Measurements from ENCODE around the gene SLC35F1.

SLC35F1 gene

GRCh38 chr6:118128755-118129154 is 221.7 kb downstream of the SLC35F1 start:
- DNase-seq, result no peak

GRCh38 chr6:118134206-118134605 is 227.1 kb downstream of the SLC35F1 start:
- no peak for DNase-seq

- DNase-seq, result no peak
Observed at GRCh38 chr6:118134736-118135135, 227.7 kb downstream of the SLC35F1 start.

GRCh38 chr6:118135371-118135770 is 228.3 kb downstream of the SLC35F1 start:
- DNase-seq, result no peak

- no peak for DNase-seq
Observed at GRCh38 chr6:118141211-118141610, 234.1 kb downstream of the SLC35F1 start.

GRCh38 chr6:118146584-118146983 is 239.5 kb downstream of the SLC35F1 start:
- no peak for DNase-seq

DNA sequence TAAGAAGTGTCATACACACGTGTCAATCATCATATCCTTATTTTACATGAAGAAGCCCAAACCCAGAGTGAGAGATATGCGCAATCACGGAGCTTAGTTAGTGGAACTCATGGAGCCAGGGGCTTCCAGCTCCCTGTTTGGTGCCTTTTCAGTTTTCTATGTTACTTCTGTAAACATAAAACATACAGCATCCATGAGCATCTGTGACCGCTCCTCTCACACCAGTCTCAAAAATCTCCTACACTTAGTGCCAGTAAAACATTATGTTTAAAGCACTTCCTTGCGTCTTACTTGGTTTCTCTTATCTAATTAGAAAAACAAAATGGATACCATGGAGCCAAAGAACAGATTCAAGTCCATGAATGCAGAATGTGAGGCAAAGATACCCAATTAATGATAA is 240.4 kb downstream of the SLC35F1 start:
- DNase-seq, result no peak

DNA sequence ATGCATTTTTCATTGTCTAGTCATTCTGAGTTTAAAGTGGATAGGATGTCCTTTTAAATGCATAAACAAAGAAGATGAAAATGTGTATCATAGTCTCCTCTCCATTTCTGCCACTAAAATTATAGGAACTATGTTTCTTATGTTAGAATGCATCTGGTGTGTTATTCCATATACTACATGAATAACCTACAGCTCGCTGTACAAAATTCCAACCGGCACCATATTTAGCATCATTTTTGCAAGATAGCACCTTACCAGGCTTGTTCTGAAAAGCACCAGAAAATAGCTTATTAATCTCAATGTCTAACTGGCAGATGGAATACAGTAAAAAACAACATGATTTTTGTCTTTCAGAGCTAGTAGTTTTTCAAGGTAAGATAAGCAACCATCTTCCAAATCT is 241.5 kb downstream of the SLC35F1 start:
- no peak for DNase-seq

DNA sequence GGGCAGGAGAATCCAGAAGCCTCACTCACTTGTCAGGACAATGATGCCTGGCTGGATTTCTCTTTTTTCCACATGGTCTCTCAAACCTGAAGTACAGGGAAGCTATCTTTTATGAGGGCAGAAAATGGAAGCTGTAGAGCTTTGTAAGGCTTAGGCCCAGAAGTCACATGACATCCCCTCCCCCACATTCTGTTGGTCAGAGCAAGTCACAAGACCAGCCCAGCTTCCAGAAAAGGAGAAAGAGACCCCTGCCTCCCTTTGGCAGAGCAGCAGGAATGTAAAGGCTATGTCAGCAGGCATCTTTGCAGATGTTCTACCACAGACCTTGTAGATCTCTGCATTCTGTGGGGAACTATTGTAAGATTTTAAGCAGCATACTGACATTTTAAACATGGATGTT is 245.5 kb downstream of the SLC35F1 start:
- no peak for DNase-seq

DNA sequence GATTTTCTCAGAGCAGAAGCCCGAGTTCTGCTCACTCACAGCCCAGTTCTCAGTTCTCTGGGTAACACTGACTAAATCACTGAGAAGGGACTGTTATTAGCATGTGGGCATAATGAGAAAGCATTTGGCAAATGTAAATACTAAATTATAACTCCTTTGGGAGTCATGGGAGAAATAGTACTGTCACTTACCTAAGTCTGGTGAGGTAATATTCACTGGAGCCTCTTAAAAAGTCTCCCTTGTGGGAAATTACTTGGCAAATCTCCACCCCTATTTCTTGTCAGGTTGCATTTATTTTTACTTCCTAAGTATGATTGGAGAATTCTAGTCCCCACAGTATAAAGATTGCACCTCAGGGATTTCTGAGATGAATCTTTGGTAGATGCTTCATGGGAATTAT is 254.3 kb downstream of the SLC35F1 start:
- DNase-seq, result no peak

DNA sequence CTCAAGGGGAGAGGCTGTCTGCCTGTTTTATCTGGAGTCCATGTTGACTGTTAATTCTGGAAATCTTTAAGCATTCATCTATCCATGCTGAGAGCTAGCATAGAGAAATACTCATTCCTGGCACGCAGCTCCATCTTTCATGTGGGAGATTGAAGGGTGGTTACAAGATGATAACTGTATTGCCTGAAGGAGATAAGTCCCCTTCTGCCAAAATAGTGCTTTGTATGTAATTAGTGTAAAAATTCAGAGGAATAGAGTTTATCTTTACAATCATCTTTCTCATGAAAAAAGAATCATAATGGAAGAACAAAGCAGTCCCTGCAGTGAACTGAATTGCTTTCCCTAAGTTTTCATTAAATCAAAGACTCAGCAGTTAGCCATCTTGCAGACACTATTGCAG is 256.5 kb downstream of the SLC35F1 start:
- no peak for DNase-seq

DNA sequence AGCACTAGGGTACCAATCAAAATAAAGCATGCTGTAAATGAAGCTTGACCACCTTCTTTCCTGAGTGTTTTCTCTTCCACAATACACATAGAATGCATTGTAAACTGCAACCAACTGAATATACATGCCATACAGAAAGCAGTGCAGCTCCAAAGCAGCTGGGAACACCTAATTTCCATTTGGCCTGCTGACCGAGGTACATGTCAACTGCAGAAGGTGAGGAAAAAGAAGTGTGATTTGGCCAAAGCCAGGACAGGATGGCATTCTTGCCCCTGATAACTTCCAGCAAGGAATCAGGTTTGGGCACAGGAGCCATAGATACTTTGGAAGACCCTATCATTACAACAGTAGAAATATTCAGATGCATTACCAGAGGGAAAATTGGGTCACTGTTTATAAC is 258.4 kb downstream of the SLC35F1 start:
- no peak for DNase-seq

DNA sequence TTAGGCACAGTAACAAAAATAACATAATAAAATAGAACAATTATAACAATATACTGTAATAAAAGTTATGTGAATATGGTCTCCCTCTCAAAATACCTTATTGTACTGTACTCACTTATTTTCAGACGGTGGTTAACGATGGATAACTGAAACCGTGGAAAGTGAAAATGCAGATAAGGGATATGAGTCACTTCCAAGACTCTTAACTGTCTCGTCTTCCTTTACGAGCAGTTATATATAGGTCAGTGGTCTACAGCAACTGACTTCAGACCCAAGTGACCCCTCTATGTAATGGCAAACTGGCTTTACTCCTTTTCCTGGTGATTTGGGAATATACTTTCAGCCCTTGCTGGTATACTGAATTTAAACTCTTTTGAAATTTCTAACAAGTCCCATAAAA is 261.4 kb downstream of the SLC35F1 start:
- DNase-seq, result no peak

DNA sequence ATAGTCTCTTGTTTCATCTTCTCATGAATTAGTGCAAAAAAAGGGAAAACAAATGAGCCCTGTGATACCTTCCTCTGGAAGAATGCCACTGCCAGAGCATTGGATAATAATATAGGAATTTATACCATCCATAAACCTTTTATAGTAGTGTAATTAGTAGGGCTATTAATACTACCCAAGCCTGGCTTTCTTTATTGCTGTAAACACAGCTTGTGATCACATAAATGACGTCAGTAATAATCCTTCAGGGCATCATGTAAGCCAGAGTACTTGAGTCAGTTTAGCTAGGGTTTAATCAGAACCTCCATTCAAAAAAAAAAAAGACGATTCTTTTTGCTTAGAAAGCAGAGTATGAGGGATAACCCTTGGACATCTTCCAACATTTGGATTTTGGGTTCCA is 264.8 kb downstream of the SLC35F1 start:
- DNase-seq, result no peak

DNA sequence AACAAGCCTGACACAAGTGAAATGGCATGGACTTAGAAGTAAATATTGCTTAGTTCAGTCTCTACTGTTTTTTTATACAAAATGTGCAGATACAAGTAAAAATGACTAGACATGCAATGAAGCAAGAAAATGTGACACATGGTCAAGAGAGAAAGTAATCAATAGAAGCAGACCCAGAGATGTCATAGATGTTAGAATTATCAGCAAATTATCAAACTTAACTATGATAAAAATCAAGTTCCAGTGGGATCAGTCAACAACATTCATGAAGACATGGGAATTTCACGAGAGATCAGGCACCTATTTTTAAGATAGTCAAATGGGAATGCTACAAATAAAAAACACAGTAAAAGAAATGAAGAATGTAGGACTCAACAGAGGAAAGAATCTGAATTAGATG is 267.0 kb downstream of the SLC35F1 start:
- no peak for DNase-seq

DNA sequence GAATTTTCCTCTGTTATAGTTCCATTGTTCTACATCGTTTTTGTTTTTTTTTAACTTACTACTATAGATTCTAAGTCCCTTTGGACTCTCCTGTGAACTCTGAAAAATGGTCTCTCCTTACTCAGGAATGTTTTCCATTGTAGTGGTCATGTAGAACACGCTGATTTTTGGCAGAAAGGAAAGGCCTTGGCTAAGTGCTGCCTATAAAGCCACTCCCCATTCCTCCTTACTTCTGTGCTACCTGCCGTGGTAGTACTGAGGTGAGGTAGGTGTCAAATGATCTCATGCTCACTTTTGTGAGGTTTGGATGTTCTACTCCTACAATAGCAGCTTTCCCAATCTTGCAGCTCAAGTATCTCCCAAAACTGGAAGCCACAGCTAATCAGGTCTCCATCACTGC is 270.7 kb downstream of the SLC35F1 start:
- no peak for DNase-seq

GRCh38 chr6:118179048-118179447 is 272.0 kb downstream of the SLC35F1 start:
- no peak for DNase-seq

DNA sequence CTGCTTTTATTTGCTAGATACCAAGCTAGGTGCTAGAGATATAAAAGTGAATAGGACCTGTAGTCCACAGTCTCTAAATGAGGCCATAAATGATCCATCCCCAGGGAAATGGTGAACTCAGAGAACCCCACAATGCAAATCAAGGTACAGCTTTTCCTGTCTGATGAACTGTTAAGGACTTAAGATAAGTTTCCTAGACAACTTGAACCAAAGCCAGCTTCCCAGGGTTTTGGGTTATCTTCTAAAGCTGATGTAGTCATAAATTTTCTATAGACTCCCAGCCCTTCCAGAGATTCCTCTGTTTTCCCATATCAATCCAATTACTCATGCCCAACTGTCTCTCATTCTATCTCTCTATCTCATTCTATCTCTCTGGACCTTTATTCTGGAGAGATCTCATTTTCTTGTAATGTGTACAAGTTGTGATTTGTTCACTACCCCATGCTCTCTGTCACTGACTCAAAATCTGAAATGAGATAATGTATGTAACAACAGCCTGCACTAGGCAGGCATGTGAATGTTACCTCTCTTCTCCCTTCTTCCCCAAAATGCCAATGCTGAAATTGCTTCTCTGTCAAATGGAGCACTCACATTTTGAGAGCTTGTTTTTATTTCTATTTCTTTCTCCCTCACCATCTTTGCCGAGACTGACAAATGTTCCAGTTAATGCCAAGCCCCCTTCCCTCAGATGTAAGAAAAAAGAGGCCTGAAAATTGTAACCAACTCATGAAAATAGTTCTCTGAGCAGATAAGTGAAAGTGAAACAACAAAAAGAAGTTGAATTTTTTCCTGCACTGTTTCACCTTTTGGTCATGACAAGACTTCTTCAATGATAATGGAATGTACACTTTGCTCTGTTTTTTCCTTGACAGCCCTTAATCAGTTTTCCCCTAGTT is 279.9 kb downstream of the SLC35F1 start:
- no peak for DNase-seq

DNA sequence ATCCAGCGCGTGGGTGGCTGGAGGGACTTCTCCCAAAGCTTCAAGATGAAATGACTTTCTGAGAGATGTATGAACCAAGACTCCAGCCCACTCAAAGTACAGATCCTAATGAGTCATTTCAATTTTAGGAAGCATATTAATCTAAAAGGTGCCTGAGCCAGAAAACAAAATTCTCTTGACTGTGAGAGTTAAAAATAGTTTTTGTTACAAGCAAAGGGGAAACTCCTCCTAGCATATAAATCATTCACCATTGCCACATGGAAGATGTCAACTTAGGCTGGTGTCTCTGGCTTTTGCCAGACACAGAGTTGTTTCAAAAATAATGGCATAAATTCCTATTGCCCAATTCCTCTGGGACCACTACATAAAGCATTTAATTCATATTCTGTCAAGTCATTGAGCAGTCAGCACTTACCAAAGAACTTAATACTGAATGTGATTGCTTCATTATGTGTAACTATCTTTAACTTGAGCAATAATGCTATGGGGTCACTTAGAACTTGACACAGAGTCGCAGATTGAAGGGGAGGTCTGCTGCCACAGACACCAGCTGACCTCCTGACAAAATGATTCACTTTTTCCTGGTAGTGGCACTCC is 280.6 kb downstream of the SLC35F1 start:
- DNase-seq, result no peak

- no peak for DNase-seq
Observed at GRCh38 chr6:118188561-118188960, 281.5 kb downstream of the SLC35F1 start.

DNA sequence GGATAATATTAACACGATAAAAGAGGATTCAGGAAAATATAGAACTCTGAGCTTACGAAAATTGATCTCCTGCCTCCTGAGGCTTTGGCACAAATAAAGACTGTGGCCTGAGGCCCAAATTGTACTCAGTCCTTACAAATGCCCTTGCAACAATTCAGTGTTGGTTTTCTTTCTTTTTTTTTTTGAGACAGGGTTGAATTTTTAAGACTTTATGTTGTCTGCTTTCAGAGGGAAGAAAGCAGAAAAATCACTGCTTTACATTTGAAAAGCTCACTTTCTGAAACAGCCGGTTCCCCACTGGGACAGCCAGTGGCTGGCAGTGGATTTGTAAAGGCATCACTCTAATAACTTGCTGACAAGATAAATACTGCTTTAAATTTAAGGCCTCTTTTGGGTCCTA is 290.5 kb downstream of the SLC35F1 start:
- DNase-seq, result no peak

DNA sequence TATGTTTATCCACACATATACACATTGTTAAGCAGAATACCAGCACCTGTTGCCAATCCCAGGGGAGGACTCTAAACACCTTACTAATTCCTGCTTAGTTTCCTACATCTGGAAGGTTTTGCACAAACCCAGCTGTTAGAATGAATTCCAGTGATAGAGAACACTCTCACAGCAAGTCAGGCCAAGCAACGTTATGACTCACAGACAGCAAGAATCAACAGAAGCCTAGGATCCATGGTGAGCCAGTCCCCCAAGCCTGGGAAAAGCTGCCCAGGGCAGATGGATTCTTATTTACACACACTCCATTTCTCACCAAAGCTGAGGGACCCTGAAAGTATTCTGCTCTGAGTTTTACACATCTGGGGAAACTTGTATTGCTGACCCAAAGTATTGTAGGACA is 291.7 kb downstream of the SLC35F1 start:
- DNase-seq, result no peak

GRCh38 chr6:118200160-118200559 is 293.1 kb downstream of the SLC35F1 start:
- no peak for DNase-seq

- no peak for DNase-seq
Observed at GRCh38 chr6:118202517-118202916, 295.5 kb downstream of the SLC35F1 start.

- DNase-seq, result no peak
Observed at GRCh38 chr6:118203545-118203944, 296.5 kb downstream of the SLC35F1 start.

Data from NCI-H1092 treated with DMSO at 0.1 percent for 48 hours (cell line).